Immature natural killer cell (primary cell): ENCODE results near the gene HPCAL1. TPM values are rescaled to one million over a fixed set of nuclear protein-coding genes. Genes with fewer than 3 reads are reported as not detected.
A peak's percentile ranks its signal among the peaks of the same experiment; 100 is the strongest.
"Not testable (repeated sequence)": the region's sequence is repeated elsewhere in the genome, so short reads cannot be mapped to it uniquely, and the experiment has no call there.

Experiments used
- DNase-seq, 3 donors: peaks; one replicate each; pipeline ENCODE4 v3.0.0; 2022; ENCODE audit warnings: mixed read lengths in 1 of 3
- H3K27ac Mint-ChIP-seq, 6 donors: one replicate each; pipeline ENCODE4 v1.8.0; 2020; ENCODE audit warnings: mixed read lengths in 6 of 6, mild to moderate bottlenecking in 5 of 6, inconsistent platforms in 4 of 6, moderate library complexity in 3 of 6
- H3K27me3 Mint-ChIP-seq, 3 donors: one replicate each; pipeline ENCODE4 v1.8.0; 2020 to 2021; ENCODE audit warnings: low read depth in 3 of 3, mild to moderate bottlenecking in 3 of 3, mixed read lengths in 3 of 3, moderate library complexity in 3 of 3, inconsistent platforms in 1 of 3
- H3K36me3 Mint-ChIP-seq, 3 donors: one replicate each; pipeline ENCODE4 v1.8.0; 2020; ENCODE audit warnings: mixed read lengths in 3 of 3, inconsistent platforms in 2 of 3, mild to moderate bottlenecking in 2 of 3
- H3K4me1 Mint-ChIP-seq, 2 donors: one replicate each; pipeline ENCODE4 v1.8.0; 2020; ENCODE audit warnings: inconsistent platforms in 2 of 2, mild to moderate bottlenecking in 2 of 2, mixed read lengths in 2 of 2, moderate library complexity in 1 of 2
- H3K4me3 Mint-ChIP-seq, 5 donors: one replicate each; pipeline ENCODE4 v1.8.0; 2020; ENCODE audit warnings: mild to moderate bottlenecking in 5 of 5, mixed read lengths in 5 of 5, inconsistent platforms in 3 of 5, moderate library complexity in 3 of 5
- H3K9me3 Mint-ChIP-seq, 6 donors: one replicate each; pipeline ENCODE4 v1.8.0; 2020; ENCODE audit warnings: mild to moderate bottlenecking in 6 of 6, mixed read lengths in 6 of 6, inconsistent platforms in 4 of 6, moderate library complexity in 3 of 6
- polyA plus RNA-seq, 3 donors: library from polyadenylated mRNA; unstranded; fragments of 300-500 nt; fragmentation: Illumina TruSeq; gene quantifications; one replicate each; pipeline ENCODE4 v1.2.3, GENCODE V29; 2021

HPCAL1 gene
- polyA plus RNA-seq, 3 donors from 2014 or later = 64.9 to 89.7 (median 88.9) TPM

DNA sequence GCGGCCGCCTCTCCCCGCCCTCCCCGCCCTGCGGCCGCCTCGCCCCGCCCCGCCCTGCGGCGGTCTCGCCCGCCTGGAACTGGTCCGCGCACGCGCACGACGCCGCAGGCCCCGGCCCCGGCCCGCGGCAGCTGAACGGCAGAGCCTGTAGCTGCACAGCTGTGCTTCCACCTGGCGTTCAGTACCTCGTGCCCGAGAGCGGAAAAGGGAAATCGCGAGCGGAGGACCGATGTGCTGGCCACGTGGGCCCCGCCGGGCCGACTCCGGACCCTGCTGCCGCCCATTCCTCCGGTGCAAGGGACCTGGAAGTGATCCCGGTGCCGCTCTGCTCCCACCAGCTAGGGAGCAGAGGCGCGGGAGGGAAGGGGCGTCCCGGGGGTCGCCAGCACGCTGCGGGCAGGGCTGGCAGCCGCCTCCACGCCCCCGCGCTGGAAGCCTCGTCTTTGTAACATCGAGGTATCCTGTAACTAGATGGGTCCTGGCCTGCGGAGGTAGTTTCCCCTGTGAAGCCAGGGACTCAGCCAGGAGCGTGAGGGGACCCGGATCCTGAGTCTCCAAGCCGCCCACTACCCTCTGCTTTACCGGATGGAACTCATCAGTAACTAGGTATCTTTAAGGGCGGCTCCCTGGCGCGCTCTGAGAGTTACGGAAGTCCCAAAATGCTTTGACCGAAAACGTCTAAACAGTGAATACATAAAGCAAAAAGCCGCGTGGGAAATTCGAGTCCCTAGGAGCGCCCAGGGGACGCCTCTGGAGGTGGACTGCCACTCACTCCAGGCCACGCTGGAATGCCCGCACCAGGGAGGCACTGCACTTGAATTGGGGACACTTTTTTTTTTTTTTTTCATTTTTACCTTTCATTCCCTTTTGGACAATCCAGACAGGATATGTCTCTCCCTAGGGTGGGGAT lies 146.1 kb downstream of the HPCAL1 start:
- Mint-ChIP-seq H3K4me3 (peak overlapping the region; percentile 77 to 80 (median 78)), H3K4me1 (peaks cover 16 to 22% of the 10 kb centered on the region in 2 donors), H3K36me3 (peaks cover 3 to 11% (median 11%) of the 10 kb centered on the region in 3 donors), H3K27ac (peak overlapping the region in 5 of 6 donors; percentile 72 to 85 (median 80)), H3K9me3 (no peaks in the 10 kb centered on the region), H3K27me3 (peaks cover 2 to 18% (median 11%) of the 10 kb centered on the region in 3 donors)
- peak in 2 of 3 donors; percentile 94 for DNase-seq

DNA sequence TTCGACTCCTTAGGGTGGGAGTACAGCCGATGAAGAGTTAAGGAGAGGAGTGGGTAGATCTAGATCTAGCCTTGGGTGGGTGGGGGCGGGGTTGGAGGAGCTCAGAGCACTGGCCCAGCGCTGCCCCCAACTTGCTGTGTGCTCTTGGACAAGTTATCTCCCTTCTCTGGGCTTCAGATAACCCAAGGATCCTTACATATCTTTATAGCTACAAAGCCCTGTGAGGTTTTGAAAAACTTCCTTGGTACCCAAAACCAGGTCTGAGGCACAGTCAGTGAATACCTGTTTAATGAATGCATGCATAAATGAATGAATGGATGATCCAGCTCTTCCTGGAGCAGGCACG lies 146.8 kb downstream of the HPCAL1 start:
- Mint-ChIP-seq H3K27me3 (peaks cover 2 to 18% (median 11%) of the 10 kb centered on the region in 3 donors), H3K36me3 (peaks cover 0 to 5% (median 4%) of the 10 kb centered on the region in 3 donors), H3K4me1 (peaks cover 16 to 22% of the 10 kb centered on the region in 2 donors), H3K4me3 (peak overlapping the region; percentile 77 to 80 (median 78)), H3K27ac (peak overlapping the region in 5 of 6 donors; percentile 72 to 85 (median 80)), H3K9me3 (no peaks in the 10 kb centered on the region)
- no peak for DNase-seq

DNA sequence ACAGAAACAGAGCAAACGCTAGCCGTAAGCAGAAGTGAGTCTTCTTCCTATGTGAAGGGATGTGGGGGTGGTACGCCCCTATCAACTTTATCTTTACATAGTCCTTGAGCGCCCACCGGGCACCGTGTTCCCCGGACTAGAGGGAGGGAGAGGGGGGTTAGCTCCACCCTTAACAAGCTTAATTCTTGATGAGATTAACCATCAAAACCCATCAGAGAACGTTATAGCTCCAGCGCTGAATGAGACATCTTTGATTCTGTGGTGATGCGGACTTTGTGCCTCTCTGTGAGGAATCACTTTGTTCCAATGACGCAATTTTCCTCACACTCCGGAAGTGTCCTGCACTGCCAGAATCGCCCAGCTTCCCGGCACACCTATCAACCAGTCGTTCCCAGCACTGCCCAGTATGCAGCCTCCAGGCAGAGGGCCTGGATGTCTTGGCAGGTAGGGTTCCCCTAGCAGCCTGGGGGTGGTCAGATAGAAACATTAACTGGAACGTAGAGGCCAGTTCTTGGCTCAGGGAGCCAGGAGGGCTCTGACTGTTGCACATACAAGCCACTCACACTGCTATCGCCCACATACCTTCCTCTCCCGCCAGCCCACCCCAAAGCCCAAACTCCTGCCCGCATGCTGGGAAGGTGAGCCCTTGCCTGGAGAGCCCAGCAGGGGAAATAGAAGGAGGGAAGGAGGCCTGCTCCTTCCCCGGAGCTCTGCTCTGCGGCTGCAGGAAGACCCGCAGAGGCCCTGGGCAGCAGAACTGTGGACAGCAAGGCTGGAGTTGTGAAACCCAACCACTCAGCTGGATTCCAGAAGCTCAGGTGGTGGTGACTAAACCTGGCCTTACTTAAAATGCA lies 147.4 kb downstream of the HPCAL1 start:
- Mint-ChIP-seq H3K27ac (peak overlapping the region in 5 of 6 donors; percentile 19 to 85 (median 38)), H3K9me3 (no peaks in the 10 kb centered on the region), H3K4me3 (peak overlapping the region; percentile 62 to 80 (median 78)), H3K27me3 (peaks cover 2 to 18% (median 11%) of the 10 kb centered on the region in 3 donors), H3K4me1 (peaks cover 16 to 22% of the 10 kb centered on the region in 2 donors), H3K36me3 (no peaks in the 10 kb centered on the region)
- DNase-seq = no peak

DNA sequence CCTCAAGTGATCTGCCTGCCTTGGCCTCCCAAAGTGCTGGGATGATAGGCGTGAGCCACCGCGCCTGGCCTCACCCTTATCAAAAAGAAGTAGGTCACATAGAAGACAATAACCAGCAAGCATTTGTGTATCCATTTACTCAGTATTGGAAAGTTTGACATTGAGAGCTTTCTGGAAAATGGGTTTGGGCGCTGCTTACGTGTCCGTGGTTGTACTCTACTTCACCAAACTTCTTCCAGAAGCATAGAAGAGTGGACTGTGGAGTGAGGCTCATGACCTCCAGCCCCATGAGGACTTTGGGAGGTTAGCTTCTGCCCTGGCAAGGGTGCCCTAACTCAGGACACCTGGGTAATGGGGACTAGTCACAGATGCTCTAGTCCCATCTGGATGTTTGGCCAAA lies 149.1 kb downstream of the HPCAL1 start:
- Mint-ChIP-seq H3K27ac (no peak overlapping the region), H3K4me3 (no peak overlapping the region), H3K27me3 (peaks cover 2 to 18% (median 11%) of the 10 kb centered on the region in 3 donors), H3K4me1 (peaks cover 15 to 18% of the 10 kb centered on the region in 2 donors), H3K36me3 (peaks cover 0 to 3% (median 0%) of the 10 kb centered on the region in 3 donors), H3K9me3 (no peaks in the 10 kb centered on the region)
- no peak for DNase-seq

DNA sequence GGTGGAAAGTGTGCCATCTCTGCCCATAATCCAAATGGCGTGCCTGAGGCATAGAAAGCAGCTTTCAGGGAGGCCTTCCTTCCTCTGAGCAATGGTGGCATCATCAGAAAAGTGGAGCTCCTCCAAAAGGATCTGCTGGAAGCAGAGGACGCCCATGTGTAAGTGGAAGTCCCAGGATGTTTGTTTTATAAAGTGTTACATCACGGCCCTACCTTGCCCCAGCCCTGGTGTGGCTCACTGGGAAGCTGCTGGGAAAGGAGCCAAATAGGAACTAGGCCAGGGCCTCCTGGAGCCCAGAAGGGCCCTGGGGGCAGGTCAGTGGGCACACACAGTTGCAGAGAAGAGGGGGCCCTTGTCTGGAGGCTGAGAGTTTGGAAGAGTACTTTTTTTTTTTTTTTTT lies 149.6 kb downstream of the HPCAL1 start:
- no peak for DNase-seq
- H3K4me3 Mint-ChIP-seq = no peak overlapping the region
- peaks cover 2 to 15% (median 7%) of the 10 kb centered on the region in 3 donors for H3K27me3 Mint-ChIP-seq
- H3K4me1 Mint-ChIP-seq = peaks cover 11 to 14% of the 10 kb centered on the region in 2 donors
- no peaks in the 10 kb centered on the region for H3K9me3 Mint-ChIP-seq
- no peak overlapping the region for H3K27ac Mint-ChIP-seq
- H3K36me3 Mint-ChIP-seq = peaks cover 0 to 3% (median 0%) of the 10 kb centered on the region in 3 donors

DNA sequence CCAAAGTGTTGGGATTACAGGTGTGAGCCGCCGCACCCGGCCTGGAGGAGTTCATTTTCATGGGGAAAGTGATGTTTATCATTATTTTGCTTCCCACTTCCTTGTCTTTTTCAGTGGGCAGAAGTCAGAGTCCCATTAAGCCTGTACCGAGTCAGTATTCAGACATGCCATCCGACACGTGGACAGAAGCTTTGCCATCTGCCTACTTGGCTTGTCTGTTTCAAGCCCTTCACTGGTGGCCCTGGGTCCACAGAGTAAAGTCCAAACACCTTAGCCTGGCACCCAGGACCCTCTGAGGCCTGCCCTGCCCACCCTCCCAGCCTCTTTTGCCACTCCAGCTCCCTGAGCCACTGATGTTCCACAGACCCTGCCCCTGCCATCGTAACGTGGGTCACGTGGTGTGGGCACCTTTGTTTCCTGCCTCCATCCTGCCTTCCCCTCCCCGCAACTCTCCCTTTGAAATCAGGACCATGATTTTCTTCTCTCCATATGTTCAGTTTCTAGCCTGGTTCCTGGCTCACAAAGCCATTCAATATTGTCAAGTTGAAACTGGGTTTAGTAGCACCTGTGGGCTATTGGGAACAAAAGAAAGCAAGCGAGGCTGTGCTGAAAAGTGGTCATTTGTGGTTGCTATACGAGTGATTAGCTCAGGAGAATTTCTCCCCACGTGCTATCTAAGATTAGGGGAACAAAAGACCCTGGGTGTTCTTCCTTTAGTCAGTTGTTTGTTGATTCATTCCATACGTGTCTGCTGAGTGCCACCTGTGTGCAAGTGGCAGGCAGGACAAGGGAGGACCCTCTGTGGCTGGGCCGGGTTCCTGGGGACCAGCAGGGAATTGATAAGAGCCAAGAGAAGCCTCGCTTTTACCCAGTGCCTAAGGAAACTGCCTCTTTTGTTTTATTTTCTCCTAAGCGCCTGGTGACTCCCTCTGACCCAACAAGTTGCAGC lies 150.5 kb downstream of the HPCAL1 start:
- Mint-ChIP-seq H3K4me1 (peaks cover 9 to 10% of the 10 kb centered on the region in 2 donors), H3K27me3 (peaks cover under 1 to 11% (median 3%) of the 10 kb centered on the region in 3 donors), H3K9me3 (no peaks in the 10 kb centered on the region), H3K27ac (peak overlapping the region in 1 of 6 donors; percentile 24), H3K36me3 (peaks cover 0 to 3% (median 0%) of the 10 kb centered on the region in 3 donors), H3K4me3 (no peak overlapping the region)
- DNase-seq = no peak

DNA sequence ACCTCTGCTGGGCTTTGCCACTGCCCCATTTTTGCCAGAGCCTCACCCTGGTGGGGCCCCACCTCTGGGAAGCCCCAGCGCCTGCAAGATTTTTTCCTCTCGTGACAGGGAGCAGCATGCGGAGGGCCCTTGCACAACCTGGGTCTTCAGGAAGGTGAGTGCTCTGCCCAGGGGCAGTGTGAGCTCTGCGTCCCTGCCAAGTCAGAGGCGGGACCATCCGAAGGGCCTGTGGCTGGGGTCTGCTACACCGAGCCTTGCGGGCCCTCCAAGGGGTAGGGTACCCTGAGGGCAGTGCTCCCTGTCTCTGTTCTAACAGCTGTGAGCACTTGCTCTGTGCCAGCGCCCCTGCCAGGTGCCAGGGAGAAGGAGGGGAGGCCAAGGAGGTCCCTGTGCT lies 151.2 kb downstream of the HPCAL1 start:
- no peak overlapping the region for H3K27ac Mint-ChIP-seq
- H3K36me3 Mint-ChIP-seq = peaks cover 0 to 3% (median 0%) of the 10 kb centered on the region in 3 donors
- no peak for DNase-seq
- peaks cover 0 to 8% (median 6%) of the 10 kb centered on the region in 3 donors for H3K27me3 Mint-ChIP-seq
- peaks cover 9 to 10% of the 10 kb centered on the region in 2 donors for H3K4me1 Mint-ChIP-seq
- H3K4me3 Mint-ChIP-seq = no peak overlapping the region
- no peaks in the 10 kb centered on the region for H3K9me3 Mint-ChIP-seq

DNA sequence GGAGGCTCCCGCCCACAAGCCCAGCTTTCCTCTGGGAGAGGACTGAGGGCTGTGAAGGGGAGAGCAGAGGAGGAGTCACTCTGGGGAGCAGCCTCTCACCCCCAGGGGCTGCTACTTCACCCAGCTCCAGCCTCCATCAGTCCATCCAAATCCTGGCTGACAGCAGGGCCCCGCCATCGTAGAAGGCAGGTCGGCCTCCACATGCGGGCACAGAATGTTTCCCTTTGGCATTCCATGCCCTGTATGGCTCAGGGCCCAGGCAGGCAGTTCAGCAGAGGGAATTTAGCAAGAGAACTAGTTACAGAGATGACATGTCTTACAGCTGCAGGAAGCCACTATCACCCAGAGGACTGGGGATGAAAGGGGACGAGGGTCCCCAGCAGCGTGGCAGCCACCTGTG lies 151.8 kb downstream of the HPCAL1 start:
- Mint-ChIP-seq H3K36me3 (peaks cover 0 to 3% (median 0%) of the 10 kb centered on the region in 3 donors), H3K4me3 (no peak overlapping the region), H3K4me1 (peaks cover 4 to 5% of the 10 kb centered on the region in 2 donors), H3K27me3 (peaks cover 0 to 6% (median 4%) of the 10 kb centered on the region in 3 donors), H3K27ac (no peak overlapping the region), H3K9me3 (no peaks in the 10 kb centered on the region)
- no peak for DNase-seq

DNA sequence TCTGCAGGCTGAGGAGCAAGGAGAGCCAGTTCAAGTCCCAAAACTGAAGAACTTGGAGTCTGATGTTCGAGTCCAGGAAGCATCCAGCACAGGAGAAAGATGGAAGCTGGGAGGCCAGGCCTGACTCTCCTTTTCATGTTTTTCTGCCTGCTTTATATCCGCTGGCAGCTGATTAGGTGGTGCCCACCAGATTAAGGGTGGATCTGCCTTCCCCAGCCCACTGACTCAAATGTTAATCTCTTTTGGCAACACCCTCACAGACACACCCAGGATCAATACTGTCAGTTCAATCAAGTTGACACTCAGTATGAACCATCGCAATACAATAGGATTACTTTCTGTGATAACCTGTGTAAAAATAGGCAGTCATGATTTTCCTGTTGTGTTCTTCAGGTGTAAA lies 154.5 kb downstream of the HPCAL1 start:
- H3K4me3 Mint-ChIP-seq, H3K36me3 Mint-ChIP-seq, DNase-seq, H3K9me3 Mint-ChIP-seq, H3K4me1 Mint-ChIP-seq, H3K27ac Mint-ChIP-seq, H3K27me3 Mint-ChIP-seq: not testable (repeated sequence)

DNA sequence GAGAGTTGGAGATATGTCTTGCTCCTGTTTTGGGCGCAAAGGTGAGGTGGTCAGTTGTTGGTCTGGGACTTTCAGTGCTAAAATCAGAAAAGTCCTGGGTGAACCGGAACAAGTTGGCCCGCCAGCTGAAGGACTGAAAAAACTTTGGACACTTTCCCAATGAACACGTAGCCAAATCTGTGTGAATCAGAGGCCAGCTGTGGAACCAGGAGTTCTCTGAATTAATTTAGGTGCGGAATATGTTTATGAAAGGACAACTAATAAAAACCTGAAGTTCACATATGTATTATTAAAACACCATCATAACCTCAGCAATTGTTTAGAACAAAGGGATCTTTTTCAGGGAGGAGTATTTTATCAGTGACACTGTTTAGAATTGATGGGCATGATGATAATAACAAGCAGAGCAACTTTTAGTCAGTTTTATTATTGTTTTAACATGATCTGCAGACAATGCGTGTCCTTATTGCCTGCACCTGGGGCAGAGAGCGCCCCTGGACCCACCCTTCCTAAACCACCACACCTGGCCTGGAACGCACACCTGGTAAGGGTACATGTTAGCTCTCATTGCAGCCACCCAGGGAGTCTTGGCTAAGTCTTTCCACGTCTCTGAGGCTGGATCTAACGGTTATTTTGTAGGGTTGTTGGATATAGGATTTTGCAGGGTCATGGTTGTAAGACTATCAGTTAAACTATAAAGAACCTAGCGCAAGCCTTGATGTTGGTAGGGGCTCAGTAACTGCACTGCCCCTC lies 155.3 kb downstream of the HPCAL1 start:
- no peaks in the 10 kb centered on the region for H3K4me1 Mint-ChIP-seq
- no peak overlapping the region for H3K27ac Mint-ChIP-seq
- no peak for DNase-seq
- no peak overlapping the region for H3K4me3 Mint-ChIP-seq
- H3K27me3 Mint-ChIP-seq = peaks cover 0 to 5% (median 2%) of the 10 kb centered on the region in 3 donors
- no peaks in the 10 kb centered on the region for H3K9me3 Mint-ChIP-seq
- H3K36me3 Mint-ChIP-seq = peaks cover 0 to 3% (median 0%) of the 10 kb centered on the region in 3 donors

DNA sequence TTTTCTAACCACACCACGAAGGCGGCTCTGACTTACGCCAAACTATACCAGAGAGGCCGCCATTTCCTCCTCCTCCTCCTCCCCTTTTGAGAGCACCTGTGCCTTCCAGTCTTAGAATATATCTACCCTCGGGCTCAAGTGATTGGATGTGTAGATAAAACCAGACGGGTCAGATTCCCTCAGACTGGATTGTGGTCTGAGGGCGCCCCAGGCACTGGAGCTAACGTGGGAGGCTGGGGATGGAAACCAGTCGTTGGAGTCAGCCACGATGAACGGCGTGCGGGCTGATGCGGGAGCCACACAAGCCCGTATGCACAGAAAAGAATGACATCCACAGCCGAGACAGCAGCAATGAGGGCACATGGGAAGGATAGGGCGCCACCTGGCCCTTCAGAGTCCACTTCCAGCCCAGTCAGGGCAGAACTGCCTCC lies 157.7 kb downstream of the HPCAL1 start:
- Mint-ChIP-seq H3K27me3 (peaks cover 0 to 5% (median 2%) of the 10 kb centered on the region in 3 donors), H3K4me1 (no peaks in the 10 kb centered on the region), H3K36me3 (peaks cover 0 to 3% (median 0%) of the 10 kb centered on the region in 3 donors), H3K4me3 (no peak overlapping the region), H3K9me3 (no peaks in the 10 kb centered on the region), H3K27ac (no peak overlapping the region)
- DNase-seq = no peak
